GM23248 (cell line): ENCODE measurements around the gene CHAC1.

Experiments used
- EZH2 ChIP-seq: fragments of 200-600 bp; sonication (generic); IDR thresholded peaks from 2 replicates; pipeline ENCODE4 v1.6.1; 2018; ENCODE audit warnings: antibody characterized with exemption, mild to moderate bottlenecking; ENCODE audit not compliant: insufficient read depth, poor library complexity, severe bottlenecking
- EZH2phosphoT487 ChIP-seq: fragments of 200-600 bp; sonication (generic); IDR thresholded peaks from 2 replicates; pipeline ENCODE4 v1.6.1; 2018; ENCODE audit warnings: antibody characterized with exemption, moderate library complexity, mild to moderate bottlenecking, low read depth; ENCODE audit not compliant: insufficient read depth

GRCh38 chr15:40911141-40911540, 42.1 kb upstream of the CHAC1 start:
- no peak for TF ChIP-seq EZH2
- no peak for TF ChIP-seq EZH2phosphoT487
